OCI-LY1 (cell line): Measurements from ENCODE around the gene C1GALT1C1L.

Experiments used
- EZH2 ChIP-seq: fragments of 200-600 bp; sonication (generic), shearing (Covaris generic); IDR thresholded peaks from 2 replicates; pipeline ENCODE4 v1.8.0; 2017; ENCODE audit warnings: borderline replicate concordance, mixed run types, mild to moderate bottlenecking, antibody characterized with exemption, low read length, moderate library complexity, mixed read lengths
- TF ChIP-seq, protein P1 (sequence below): fragments of 200-600 bp; sonication (generic), shearing (Covaris generic); IDR thresholded peaks from 2 replicates; pipeline ENCODE4 v1.5.1; 2017; ENCODE audit warnings: mild to moderate bottlenecking, antibody characterized with exemption, low read length, moderate library complexity, mixed read lengths

DNA sequence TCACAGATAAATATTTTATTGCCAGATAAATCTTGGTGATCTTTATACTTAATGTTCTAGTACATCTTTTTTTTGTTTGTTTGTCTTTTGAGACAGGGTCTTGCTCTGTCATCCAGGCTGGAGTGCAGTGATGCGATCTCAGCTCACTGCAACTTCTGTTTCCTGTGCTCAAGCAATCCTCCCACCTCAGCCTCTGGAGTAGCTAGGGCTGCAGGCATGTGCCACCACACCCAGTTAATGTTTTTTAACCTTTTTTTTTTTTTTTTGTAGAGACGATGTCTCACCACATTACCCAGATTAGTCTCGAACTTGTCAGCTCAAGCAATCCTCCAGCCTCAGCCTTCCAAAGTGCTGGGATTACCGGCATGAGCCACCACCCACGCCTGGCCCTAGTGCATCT lies 9.1 kb upstream of the C1GALT1C1L start:
- TF ChIP-seq, protein P1, sequence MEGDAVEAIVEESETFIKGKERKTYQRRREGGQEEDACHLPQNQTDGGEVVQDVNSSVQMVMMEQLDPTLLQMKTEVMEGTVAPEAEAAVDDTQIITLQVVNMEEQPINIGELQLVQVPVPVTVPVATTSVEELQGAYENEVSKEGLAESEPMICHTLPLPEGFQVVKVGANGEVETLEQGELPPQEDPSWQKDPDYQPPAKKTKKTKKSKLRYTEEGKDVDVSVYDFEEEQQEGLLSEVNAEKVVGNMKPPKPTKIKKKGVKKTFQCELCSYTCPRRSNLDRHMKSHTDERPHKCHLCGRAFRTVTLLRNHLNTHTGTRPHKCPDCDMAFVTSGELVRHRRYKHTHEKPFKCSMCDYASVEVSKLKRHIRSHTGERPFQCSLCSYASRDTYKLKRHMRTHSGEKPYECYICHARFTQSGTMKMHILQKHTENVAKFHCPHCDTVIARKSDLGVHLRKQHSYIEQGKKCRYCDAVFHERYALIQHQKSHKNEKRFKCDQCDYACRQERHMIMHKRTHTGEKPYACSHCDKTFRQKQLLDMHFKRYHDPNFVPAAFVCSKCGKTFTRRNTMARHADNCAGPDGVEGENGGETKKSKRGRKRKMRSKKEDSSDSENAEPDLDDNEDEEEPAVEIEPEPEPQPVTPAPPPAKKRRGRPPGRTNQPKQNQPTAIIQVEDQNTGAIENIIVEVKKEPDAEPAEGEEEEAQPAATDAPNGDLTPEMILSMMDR: no peak
- no peak for TF ChIP-seq EZH2
